ENCODE data around the gene BAIAP2L2. TPM values are rescaled to one million over a fixed set of nuclear protein-coding genes. Genes with fewer than 3 reads are reported as not detected.

The BAIAP2L2 gene
- total RNA-seq, 1 donor from 2014 or later, result 0.54 TPM

DNA sequence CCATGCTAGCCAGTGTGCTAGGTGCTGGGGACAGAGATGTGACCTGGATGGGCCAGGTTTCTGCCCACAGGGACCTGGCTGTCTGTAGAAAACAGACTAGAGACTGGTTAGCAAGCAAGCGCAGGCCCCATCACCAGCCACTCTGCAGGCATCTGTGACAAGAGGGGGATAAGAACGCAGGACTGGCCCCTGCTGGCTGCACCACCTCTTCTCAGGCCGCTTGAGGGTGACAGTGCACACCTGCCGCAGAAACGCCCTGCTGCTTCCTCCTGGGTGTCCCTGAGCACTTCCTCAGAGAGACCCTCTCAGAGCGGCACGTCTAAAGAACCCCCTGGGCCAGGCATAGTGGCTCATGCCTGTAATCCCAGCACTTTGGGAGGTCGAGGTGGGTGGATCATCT lies 59.2 kb downstream of the BAIAP2L2 start:
- Histone ChIP-seq H3K36me3 (ENCODE audit: insufficient read depth, low read length) (no peaks in the 10 kb centered on the region), H4K20me1 (ENCODE audit: insufficient read depth, low read length) (no peaks in the 10 kb centered on the region), H3K4me1 (ENCODE audit: insufficient read depth, low read length) (no peaks in the 10 kb centered on the region), H3K9me3 (ENCODE audit: insufficient read depth, low read depth, low read length) (no peaks in the 10 kb centered on the region), H3K79me2 (ENCODE audit: insufficient read depth, low read length) (no peaks in the 10 kb centered on the region), H2AFZ (ENCODE audit: low read depth, low read length) (no peak overlapping the region), H3K27me3 (ENCODE audit: insufficient read depth, low read length) (no peaks in the 10 kb centered on the region), H3K9ac (ENCODE audit: low read length) (no peak overlapping the region), H3K27ac (ENCODE audit: low read depth, low read length) (no peak overlapping the region), H3K4me3 (ENCODE audit: insufficient read depth, low read depth, low read length) (no peak overlapping the region), H3K4me2 (ENCODE audit: low read length) (no peak overlapping the region)
- Mint-ChIP-seq H3K9me3 (ENCODE audit: unreplicated experiment) (no peaks in the 10 kb centered on the region), H3K4me3 (ENCODE audit: unreplicated experiment) (no peak overlapping the region), H3K27me3 (ENCODE audit: low read depth, unreplicated experiment) (peaks cover 29% of the 10 kb centered on the region), H3K36me3 (ENCODE audit: low read depth, unreplicated experiment) (no peaks in the 10 kb centered on the region), H3K27ac (ENCODE audit: unreplicated experiment) (no peak overlapping the region), H3K4me1 (ENCODE audit: low read depth, unreplicated experiment) (no peaks in the 10 kb centered on the region)
- FAIRE-seq (no peak), DNase-seq (ENCODE audit: low read depth) (no peak)
- TF ChIP-seq, protein P1, sequence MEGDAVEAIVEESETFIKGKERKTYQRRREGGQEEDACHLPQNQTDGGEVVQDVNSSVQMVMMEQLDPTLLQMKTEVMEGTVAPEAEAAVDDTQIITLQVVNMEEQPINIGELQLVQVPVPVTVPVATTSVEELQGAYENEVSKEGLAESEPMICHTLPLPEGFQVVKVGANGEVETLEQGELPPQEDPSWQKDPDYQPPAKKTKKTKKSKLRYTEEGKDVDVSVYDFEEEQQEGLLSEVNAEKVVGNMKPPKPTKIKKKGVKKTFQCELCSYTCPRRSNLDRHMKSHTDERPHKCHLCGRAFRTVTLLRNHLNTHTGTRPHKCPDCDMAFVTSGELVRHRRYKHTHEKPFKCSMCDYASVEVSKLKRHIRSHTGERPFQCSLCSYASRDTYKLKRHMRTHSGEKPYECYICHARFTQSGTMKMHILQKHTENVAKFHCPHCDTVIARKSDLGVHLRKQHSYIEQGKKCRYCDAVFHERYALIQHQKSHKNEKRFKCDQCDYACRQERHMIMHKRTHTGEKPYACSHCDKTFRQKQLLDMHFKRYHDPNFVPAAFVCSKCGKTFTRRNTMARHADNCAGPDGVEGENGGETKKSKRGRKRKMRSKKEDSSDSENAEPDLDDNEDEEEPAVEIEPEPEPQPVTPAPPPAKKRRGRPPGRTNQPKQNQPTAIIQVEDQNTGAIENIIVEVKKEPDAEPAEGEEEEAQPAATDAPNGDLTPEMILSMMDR (IDR thresholded peaks at IDR 0.05; ENCODE audit: insufficient read depth, low read depth, low read length), result no peak
- no peak for TF ChIP-seq EZH2 (IDR thresholded peaks at IDR 0.05; ENCODE audit: insufficient read depth, low read length)

DNA sequence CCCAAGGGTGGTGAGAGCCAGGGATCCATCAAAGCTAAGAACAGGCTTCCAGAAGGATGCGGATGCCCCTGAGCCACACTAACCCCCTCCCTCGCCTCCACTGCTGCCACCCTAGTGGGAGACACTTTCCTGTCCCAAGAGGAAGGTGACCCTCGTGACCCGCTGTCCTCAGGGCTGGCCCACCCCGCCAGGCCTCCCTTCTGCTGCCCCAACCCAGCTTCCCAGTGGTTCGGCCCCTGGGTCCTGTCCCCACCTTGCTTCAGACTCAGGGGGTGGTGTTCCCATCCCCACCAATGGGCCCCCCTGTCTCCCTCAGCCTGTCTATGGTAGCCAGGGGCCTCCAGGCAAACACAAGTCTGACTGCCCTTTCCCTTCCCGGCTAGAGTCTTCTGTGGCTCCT lies 59.8 kb downstream of the BAIAP2L2 start:
- Mint-ChIP-seq H3K4me1 (ENCODE audit: low read depth, unreplicated experiment) (no peaks in the 10 kb centered on the region), H3K9me3 (ENCODE audit: unreplicated experiment) (no peaks in the 10 kb centered on the region), H3K36me3 (ENCODE audit: low read depth, unreplicated experiment) (no peaks in the 10 kb centered on the region), H3K4me3 (ENCODE audit: unreplicated experiment) (no peak overlapping the region), H3K27me3 (ENCODE audit: low read depth, unreplicated experiment) (peaks cover 29% of the 10 kb centered on the region), H3K27ac (ENCODE audit: unreplicated experiment) (no peak overlapping the region)
- no peak overlapping the region for H3K4me2 ChIP-seq (ENCODE audit: low read length)
- H3K36me3 ChIP-seq (ENCODE audit: insufficient read depth, low read length), result no peaks in the 10 kb centered on the region
- H3K79me2 ChIP-seq (ENCODE audit: insufficient read depth, low read length), result no peaks in the 10 kb centered on the region
- no peaks in the 10 kb centered on the region for H4K20me1 ChIP-seq (ENCODE audit: insufficient read depth, low read length)
- no peaks in the 10 kb centered on the region for H3K27me3 ChIP-seq (ENCODE audit: insufficient read depth, low read length)
- DNase-seq (ENCODE audit: low read depth) (no peak), FAIRE-seq (no peak)
- no peak overlapping the region for H3K27ac ChIP-seq (ENCODE audit: low read depth, low read length)
- H3K9me3 ChIP-seq (ENCODE audit: insufficient read depth, low read depth, low read length), result no peaks in the 10 kb centered on the region
- H3K9ac ChIP-seq (ENCODE audit: low read length), result no peak overlapping the region
- no peak overlapping the region for H3K4me3 ChIP-seq (ENCODE audit: insufficient read depth, low read depth, low read length)
- H3K4me1 ChIP-seq (ENCODE audit: insufficient read depth, low read length), result no peaks in the 10 kb centered on the region
- TF ChIP-seq, protein P1 (IDR thresholded peaks at IDR 0.05; ENCODE audit: insufficient read depth, low read depth, low read length), result no peak
- no peak for TF ChIP-seq EZH2 (IDR thresholded peaks at IDR 0.05; ENCODE audit: insufficient read depth, low read length)
- no peak overlapping the region for H2AFZ ChIP-seq (ENCODE audit: low read depth, low read length)

DNA sequence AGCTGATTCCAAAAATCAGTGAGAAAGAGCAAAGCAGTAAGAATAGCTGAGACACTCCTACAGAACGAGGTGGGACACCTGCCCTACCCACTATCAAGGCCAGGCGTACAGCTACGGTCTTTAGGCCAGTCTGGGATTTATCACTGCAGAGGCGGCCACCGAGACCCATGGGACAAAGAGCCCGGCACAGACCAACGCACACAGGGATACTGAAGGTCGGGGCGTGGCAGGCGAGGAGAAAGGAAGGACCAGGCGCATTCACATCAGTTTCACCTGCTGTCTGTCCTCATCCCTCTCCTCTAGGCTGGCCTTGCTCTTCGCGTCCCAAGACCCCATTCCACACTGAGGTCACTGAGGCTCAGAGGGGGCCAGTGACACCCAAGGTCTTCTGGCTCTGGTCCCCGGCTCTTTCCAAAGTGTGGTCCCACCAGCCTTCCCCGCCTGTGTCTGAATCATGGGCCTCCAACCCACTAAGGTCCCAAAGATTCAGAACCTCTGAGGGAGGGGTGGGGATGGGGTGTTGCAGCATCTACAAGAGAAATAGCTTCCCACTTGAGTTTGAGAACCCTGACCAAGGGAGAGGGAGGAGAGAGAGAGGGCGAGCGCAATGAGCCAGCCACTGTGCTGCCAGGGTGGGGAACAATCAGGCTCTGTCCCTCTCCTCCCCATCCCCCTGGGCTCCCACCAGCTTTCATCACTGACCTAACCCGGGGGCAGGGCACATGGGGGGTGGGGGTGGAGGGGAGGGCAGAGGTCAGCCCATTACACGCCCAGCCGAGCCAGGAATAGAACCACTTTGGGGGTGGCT lies 60.5 kb downstream of the BAIAP2L2 start:
- H2AFZ ChIP-seq (ENCODE audit: low read depth, low read length), result no peak overlapping the region
- no peaks in the 10 kb centered on the region for H3K4me1 ChIP-seq (ENCODE audit: insufficient read depth, low read length)
- H3K36me3 ChIP-seq (ENCODE audit: insufficient read depth, low read length), result no peaks in the 10 kb centered on the region
- no peak overlapping the region for H3K27ac ChIP-seq (ENCODE audit: low read depth, low read length)
- Mint-ChIP-seq H3K36me3 (ENCODE audit: low read depth, unreplicated experiment) (no peaks in the 10 kb centered on the region), H3K27ac (ENCODE audit: unreplicated experiment) (no peak overlapping the region), H3K4me1 (ENCODE audit: low read depth, unreplicated experiment) (no peaks in the 10 kb centered on the region), H3K9me3 (ENCODE audit: unreplicated experiment) (no peaks in the 10 kb centered on the region), H3K4me3 (ENCODE audit: unreplicated experiment) (no peak overlapping the region), H3K27me3 (ENCODE audit: low read depth, unreplicated experiment) (peaks cover 31% of the 10 kb centered on the region)
- H3K4me2 ChIP-seq (ENCODE audit: low read length), result no peak overlapping the region
- H3K4me3 ChIP-seq (ENCODE audit: insufficient read depth, low read depth, low read length), result no peak overlapping the region
- no peaks in the 10 kb centered on the region for H3K79me2 ChIP-seq (ENCODE audit: insufficient read depth, low read length)
- DNase-seq (ENCODE audit: low read depth), result no peak
- H3K9me3 ChIP-seq (ENCODE audit: insufficient read depth, low read depth, low read length), result no peaks in the 10 kb centered on the region
- TF ChIP-seq, protein P1 (IDR thresholded peaks at IDR 0.05; ENCODE audit: insufficient read depth, low read depth, low read length), result no peak
- H4K20me1 ChIP-seq (ENCODE audit: insufficient read depth, low read length), result no peaks in the 10 kb centered on the region
- H3K27me3 ChIP-seq (ENCODE audit: insufficient read depth, low read length), result no peaks in the 10 kb centered on the region
- no peak for FAIRE-seq
- H3K9ac ChIP-seq (ENCODE audit: low read length), result no peak overlapping the region

All from astrocyte (in vitro differentiated cells and primary cell).